Upper lobe of left lung (tissue), 4 donors: ENCODE data around the gene ZNF878.

Experiments used
- EP300 ChIP-seq, 4 donors: sonication (generic); formaldehyde crosslinking; IDR thresholded peaks; one replicate each; pipeline ENCODE4 v1.5.1; 2017; ENCODE audit warnings: antibody characterized with exemption in 4 of 4, control low read depth in 2 of 4
- POLR2A ChIP-seq, 4 donors: fragments of 450-650 bp; IDR thresholded peaks; one replicate each; pipeline ENCODE4 v1.5.1; 2016 to 2017; ENCODE audit warnings: antibody characterized with exemption in 4 of 4, mild to moderate bottlenecking in 2 of 4

- no peak for TF ChIP-seq POLR2A (IDR thresholded peaks at IDR 0.05)
- TF ChIP-seq EP300 (IDR thresholded peaks at IDR 0.05) = no peak
Measured at GRCh38 chr19:12098040-12098439, 45.3 kb upstream of the ZNF878 start.
